Activated naive CD4-positive, alpha-beta T cell treated with anti-CD3 and anti-CD28 coated beads, Interleukin-2, amount 50 U/mL, for 16 hours (primary cell): ENCODE measurements around the gene EXOSC10.
A peak's percentile ranks its signal among the peaks of the same experiment; 100 is the strongest.
"Not testable (repeated sequence)": the region's sequence is repeated elsewhere in the genome, so short reads cannot be mapped to it uniquely, and the experiment has no call there.

Experiments
- DNase-seq: peaks from one replicate; pipeline ENCODE4 v3.0.0-alpha.2; 2020

Gene EXOSC10

GRCh38 chr1:11042995-11043874, 56.4 kb downstream of the EXOSC10 start:
- no peak for DNase-seq

- DNase-seq = no peak
These were observed 57.6 kb downstream of the EXOSC10 start for GRCh38 chr1:11042065-11042464.

GRCh38 chr1:11041048-11041447, 58.6 kb downstream of the EXOSC10 start:
- no peak for DNase-seq

- not testable (repeated sequence) for DNase-seq
These were observed 59.6 kb downstream of the EXOSC10 start for GRCh38 chr1:11040105-11040429.

- DNase-seq = no peak
These were observed 60.1 kb downstream of the EXOSC10 start for GRCh38 chr1:11039351-11040104.

- DNase-seq = peak; percentile 86
These were observed 61.9 kb downstream of the EXOSC10 start for GRCh38 chr1:11037740-11038182.

GRCh38 chr1:11037019-11037739, 62.5 kb downstream of the EXOSC10 start:
- DNase-seq = not testable (repeated sequence)

GRCh38 chr1:11031624-11032262, 67.9 kb downstream of the EXOSC10 start:
- no peak for DNase-seq

GRCh38 chr1:11030865-11031264, 68.8 kb downstream of the EXOSC10 start:
- no peak for DNase-seq

- no peak for DNase-seq
These were observed 71.7 kb downstream of the EXOSC10 start for GRCh38 chr1:11028018-11028417.

- no peak for DNase-seq
These were observed 72.4 kb downstream of the EXOSC10 start for GRCh38 chr1:11027316-11027715.

GRCh38 chr1:11026903-11027302, 72.8 kb downstream of the EXOSC10 start:
- DNase-seq = no peak

GRCh38 chr1:11026052-11026451, 73.6 kb downstream of the EXOSC10 start:
- DNase-seq = no peak

- DNase-seq = no peak
These were observed 74.1 kb downstream of the EXOSC10 start for GRCh38 chr1:11025618-11026017.

GRCh38 chr1:11024874-11025203, 74.8 kb downstream of the EXOSC10 start:
- no peak for DNase-seq

- DNase-seq = no peak
These were observed 75.4 kb downstream of the EXOSC10 start for GRCh38 chr1:11024154-11024873.

- DNase-seq = no peak
These were observed 76.5 kb downstream of the EXOSC10 start for GRCh38 chr1:11023201-11023600.

GRCh38 chr1:11019971-11020370, 79.7 kb downstream of the EXOSC10 start:
- DNase-seq = no peak

- not testable (repeated sequence) for DNase-seq
These were observed 80.3 kb downstream of the EXOSC10 start for GRCh38 chr1:11019358-11019757.
